HepG2 (cell line): ENCODE results near the gene MAP2K7.

Experiments
- CREM ChIP-seq, 2 experiments: sonication (generic) in 1 of 2; formaldehyde crosslinking in 1 of 2; IDR thresholded peaks; 2 replicates each; pipeline versions ENCODE4 v1.4.0 to v1.6.1; 2016 to 2020; ENCODE audit warnings: antibody characterized with exemption in 1 of 2, mild to moderate bottlenecking in 1 of 2, missing genetic modification reagents in 1 of 2
- JUN ChIP-seq: sonication (generic); formaldehyde crosslinking; IDR thresholded peaks from 2 replicates; pipeline ENCODE4 v1.4.0; 2020; ENCODE audit warnings: mild to moderate bottlenecking, missing genetic modification reagents
- MIXL1 ChIP-seq: IDR thresholded peaks from 2 replicates; pipeline ENCODE4 v1.6.1; 2016
- POLR2A ChIP-seq, 2 experiments: IDR thresholded peaks; 2 replicates each; pipeline ENCODE4 v1.6.1; 2011; ENCODE audit warnings: low read depth in 2 of 2, low read length in 2 of 2, mild to moderate bottlenecking in 1 of 2, moderate library complexity in 1 of 2; ENCODE audit not compliant: insufficient read depth in 1 of 2
- POLR2AphosphoS5 ChIP-seq: IDR thresholded peaks from 2 replicates; pipeline ENCODE4 v1.6.1; 2012; ENCODE audit warnings: low read depth, low read length
- TEAD2 ChIP-seq: sonication (generic); formaldehyde crosslinking; IDR thresholded peaks from 2 replicates; pipeline ENCODE4 v1.9.0; 2021; ENCODE audit warnings: missing genetic modification reagents
- U2AF2 ChIP-seq: fragments of 200-400 bp; formaldehyde crosslinking; IDR thresholded peaks from 2 replicates; pipeline ENCODE4 v1.6.1; 2017; ENCODE audit warnings: low read depth, mild to moderate bottlenecking, low read length
- ZBTB44 ChIP-seq: sonication (generic); formaldehyde crosslinking; IDR thresholded peaks from 2 replicates; pipeline ENCODE4 v1.4.0; 2020; ENCODE audit warnings: missing genetic modification reagents
- ZNF253 ChIP-seq: sonication (generic); formaldehyde crosslinking; IDR thresholded peaks from 2 replicates; pipeline ENCODE4 v1.8.0; 2022; ENCODE audit warnings: mild to moderate bottlenecking, missing genetic modification reagents, borderline replicate concordance
- ZNF280B ChIP-seq: sonication (generic); formaldehyde crosslinking; IDR thresholded peaks from 2 replicates; pipeline ENCODE4 v1.5.0; 2020; ENCODE audit warnings: missing genetic modification reagents, mild to moderate bottlenecking, borderline replicate concordance

- TF ChIP-seq POLR2A (IDR thresholded peaks at IDR 0.05; ENCODE audit: insufficient read depth in 1 of 2, low read depth in 2 of 2, low read length in 2 of 2) (no peak), U2AF2 (no peak), TEAD2 (CRISPR knock-in tag) (no peak), JUN (CRISPR knock-in tag) (no peak), ZNF253 (CRISPR knock-in tag) (no peak), MIXL1 (CRISPR knock-in tag) (no peak), ZNF280B (CRISPR knock-in tag) (no peak; the same call in 1 of the 2 replicates), POLR2AphosphoS5 (no peak), ZBTB44 (no peak), CREM (IDR thresholded peaks at IDR 0.05) (no peak), CREM (CRISPR knock-in tag; IDR thresholded peaks at IDR 0.05) (no peak)
These were observed 37.1 kb upstream of the MAP2K7 start for GRCh38 chr19:7866399-7867091.
